Activated naive CD8-positive, alpha-beta T cell treated with anti-CD3 and anti-CD28 coated beads, Interleukin-2, amount 50 U/mL, for 16 hours (primary cell): ENCODE results near the gene GORASP1.

Source experiments
- DNase-seq: peaks from one replicate; pipeline ENCODE4 v3.0.0-alpha.2; 2020; ENCODE audit warnings: low read depth, low spot score

Gene GORASP1

DNA sequence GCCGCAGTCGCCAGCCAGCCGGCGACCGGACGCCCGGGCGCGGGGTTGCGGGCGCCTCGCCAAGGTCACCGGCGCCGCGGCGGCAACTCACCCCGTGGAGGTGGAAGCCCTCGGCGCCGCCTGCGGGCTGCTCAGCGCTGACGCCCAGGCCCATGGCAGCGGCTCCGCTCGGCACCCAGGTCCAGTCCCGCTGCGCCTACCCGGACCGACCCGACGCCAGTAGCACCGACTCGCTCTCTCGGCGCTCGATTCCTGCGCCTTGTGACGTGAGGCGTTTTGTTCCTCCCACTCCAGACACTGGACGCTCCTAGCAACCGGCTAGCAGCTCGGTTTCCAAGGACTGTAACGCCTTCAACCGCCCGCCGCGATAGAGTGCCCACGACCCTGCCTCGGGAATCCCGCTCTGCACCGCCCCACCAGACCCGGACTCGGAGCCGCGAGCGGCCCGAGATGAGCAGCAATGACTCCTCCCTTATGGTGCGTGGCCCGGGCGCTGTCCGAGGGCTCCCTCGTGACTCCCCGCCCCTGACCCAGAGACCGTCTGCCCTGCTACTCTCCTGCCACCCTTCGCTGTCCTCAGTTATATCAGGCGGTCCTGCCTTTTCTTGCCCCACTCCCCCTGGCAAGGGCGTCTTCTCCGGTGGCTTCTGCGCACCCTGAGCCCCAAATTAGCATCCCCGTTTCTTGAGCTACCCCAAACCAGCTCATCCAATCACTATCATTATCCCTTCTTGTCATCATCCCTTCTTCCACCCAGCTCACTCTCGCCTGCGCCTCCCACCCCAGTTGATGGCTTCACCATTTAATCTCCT is at the start of gene GORASP1, which contains the start of gene TTC21A:
Gene GORASP1 (minus strand): TSS at position 240 of the 812 bp plus-strand sequence. CDS start 86 bp downstream, at position 154.
Gene TTC21A (plus strand): TSS at position 293 of the 812 bp plus-strand sequence. CDS start 158 bp downstream, at position 451.
- no peak for DNase-seq

DNA sequence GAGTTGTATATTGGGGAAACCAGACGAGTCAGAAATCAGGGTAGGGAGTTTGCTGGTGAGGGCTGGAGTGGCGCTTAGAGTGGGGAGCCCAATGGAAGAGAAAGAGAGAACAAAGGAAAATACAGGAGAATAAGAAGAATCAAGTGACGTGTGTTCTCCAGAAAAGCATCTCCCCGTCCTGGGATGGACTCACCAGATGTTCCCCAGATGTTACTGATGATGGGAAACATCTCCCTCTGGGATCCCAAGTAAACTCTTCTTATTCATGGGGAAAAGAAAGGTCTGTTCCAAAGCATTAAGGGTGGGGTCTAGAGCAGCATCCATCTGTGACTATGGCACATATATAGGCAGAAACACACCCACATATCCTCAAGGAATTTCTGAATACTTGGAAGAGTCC is 49.0 kb upstream of the GORASP1 start:
- no peak for DNase-seq

DNA sequence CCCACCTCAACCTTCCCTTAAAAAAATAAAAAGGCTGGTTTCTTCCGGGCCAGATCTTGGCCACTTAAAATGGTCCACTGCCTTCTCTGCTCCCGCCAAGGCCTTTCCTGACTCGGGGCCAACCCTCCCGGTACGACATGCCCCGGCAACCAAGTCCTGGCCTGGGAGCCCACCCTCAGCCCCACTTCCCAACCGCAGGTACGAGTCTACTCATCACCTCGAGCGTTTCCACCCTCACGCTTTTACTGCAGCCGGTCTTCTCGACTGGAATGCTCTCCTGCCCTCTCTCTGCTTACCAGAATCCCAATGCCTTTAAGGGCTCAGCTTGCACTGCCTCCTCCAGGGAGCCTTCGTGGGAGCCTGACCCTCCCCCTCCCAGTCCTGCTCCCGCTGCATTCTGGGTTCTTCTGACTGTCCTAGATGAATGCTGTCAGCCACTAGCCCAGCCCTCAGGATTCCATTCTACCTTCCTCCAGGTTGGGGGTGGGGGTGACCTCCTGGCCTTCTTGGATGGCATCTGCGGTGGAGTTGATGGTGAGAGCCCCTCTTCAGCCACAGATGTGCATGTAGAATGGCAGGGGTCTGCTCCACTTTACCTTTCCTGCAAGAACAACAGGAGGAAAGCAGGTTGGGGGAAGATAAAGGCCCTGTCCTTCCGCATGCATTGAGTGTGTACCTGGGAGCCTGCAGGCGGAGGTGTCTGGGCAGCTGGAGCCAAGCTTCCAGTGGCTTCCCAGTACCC is 47.0 kb upstream of the GORASP1 start:
- DNase-seq = no peak

DNA sequence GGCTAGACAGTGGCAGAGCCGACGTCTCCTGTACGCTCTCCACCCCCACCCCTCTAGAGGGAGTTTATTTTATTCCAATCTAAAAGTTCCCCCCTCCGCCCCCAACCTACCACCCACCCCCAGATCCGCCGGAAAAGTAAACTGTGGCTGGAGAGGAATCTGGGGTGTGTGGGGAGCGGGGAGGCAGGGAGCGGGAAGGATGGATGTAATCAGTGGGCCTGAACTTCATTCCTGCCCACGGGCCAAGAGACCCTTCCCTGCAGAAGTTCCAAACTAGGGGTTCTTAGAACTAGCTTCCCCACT is 46.5 kb upstream of the GORASP1 start:
- DNase-seq = no peak

GRCh38 chr3:39150803-39151631 is 43.6 kb upstream of the GORASP1 start:
- DNase-seq = no peak

- DNase-seq = no peak
Measured at GRCh38 chr3:39150148-39150802, 42.8 kb upstream of the GORASP1 start.

GRCh38 chr3:39149498-39150147 is 42.2 kb upstream of the GORASP1 start:
- DNase-seq = no peak

GRCh38 chr3:39149059-39149455 is 41.6 kb upstream of the GORASP1 start:
- no peak for DNase-seq

GRCh38 chr3:39148435-39149058 is 41.1 kb upstream of the GORASP1 start:
- no peak for DNase-seq

- no peak for DNase-seq
Measured at GRCh38 chr3:39147711-39148434, 40.4 kb upstream of the GORASP1 start.

GRCh38 chr3:39146611-39147591 is 39.5 kb upstream of the GORASP1 start:
- peak; percentile 44 for DNase-seq

GRCh38 chr3:39146083-39146501 is 38.7 kb upstream of the GORASP1 start:
- no peak for DNase-seq

GRCh38 chr3:39144748-39145380 is 37.4 kb upstream of the GORASP1 start:
- no peak for DNase-seq

GRCh38 chr3:39144095-39144747 is 36.8 kb upstream of the GORASP1 start:
- no peak for DNase-seq

DNA sequence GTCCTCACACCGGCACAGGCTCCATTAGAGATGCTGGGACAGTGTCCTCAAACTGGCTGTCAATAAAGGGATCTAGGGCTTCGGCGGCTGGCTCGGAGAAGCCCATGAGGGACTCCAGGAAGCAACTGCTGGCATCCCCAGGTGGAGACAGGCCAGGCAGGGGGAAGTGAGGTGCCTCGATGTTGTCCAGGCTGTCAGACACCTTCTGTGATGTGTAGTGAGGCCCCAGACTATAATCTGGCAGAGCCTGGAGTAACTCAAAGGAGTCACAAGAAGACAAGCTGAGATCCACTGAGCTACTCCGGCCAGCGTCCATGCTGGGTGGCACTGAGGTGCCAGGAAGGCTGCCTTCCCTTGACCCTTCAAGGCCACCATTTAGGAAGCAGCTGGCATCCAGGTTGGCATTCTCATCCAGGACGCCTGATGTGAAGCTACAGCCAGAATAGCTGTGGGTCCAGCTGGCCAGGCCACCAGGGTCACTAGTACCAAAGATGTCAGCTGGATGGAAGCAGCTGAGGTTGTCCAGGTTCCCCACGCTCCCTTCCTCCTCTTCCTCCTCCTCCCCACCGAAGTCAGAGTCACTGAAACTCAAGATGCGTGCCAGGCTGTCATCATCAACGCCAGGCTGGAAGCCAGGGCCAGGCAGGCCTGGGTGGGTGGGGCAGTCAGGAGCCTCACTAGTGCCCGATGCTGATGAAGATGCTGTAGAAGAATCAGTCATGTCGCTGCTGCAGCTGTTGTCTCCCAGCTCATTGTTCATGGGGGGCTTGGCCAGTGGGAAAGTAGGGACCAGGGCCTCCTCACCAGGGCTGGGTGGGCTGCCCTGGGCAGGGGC is 35.8 kb upstream of the GORASP1 start:
- no peak for DNase-seq

- no peak for DNase-seq
Measured at GRCh38 chr3:39142067-39142466, 34.6 kb upstream of the GORASP1 start.
